CD4-positive, alpha-beta T cell treated with Interleukin-17A for 1 hour (primary cell): Measurements from ENCODE around the gene TLX2.
"Not testable (repeated sequence)": the region's sequence is repeated elsewhere in the genome, so short reads cannot be mapped to it uniquely, and the experiment has no call there.

ENCODE experiments used
- DNase-seq: peaks from one replicate; pipeline ENCODE4 v3.0.0-alpha.2; 2020

The TLX2 gene

GRCh38 chr2:74558284-74559230 lies 44.3 kb downstream of the TLX2 start:
- no peak for DNase-seq

GRCh38 chr2:74559912-74560311 lies 45.7 kb downstream of the TLX2 start:
- no peak for DNase-seq

DNA sequence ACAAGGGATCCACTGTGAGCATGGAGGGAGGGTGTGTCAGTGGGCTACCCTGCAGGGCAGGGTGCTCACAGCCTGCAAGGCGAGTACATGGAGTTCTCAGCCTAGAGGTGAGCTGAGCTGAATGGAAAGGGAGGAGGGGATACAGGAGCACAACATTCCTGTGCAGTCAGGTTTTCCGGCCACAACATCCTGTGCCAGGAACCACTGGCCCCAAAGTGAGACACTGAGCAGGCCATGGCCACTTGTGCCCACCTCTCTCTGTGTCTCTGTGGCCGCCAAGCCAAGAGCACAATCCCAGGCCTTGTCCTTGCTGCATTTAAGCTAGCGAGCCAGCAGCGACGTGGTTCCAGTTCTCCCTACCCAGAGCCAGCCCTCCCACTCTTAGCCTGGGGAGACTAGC lies 46.3 kb downstream of the TLX2 start:
- DNase-seq, result no peak

- DNase-seq, result not testable (repeated sequence)
These were observed 46.8 kb downstream of the TLX2 start for GRCh38 chr2:74561022-74561421.

DNA sequence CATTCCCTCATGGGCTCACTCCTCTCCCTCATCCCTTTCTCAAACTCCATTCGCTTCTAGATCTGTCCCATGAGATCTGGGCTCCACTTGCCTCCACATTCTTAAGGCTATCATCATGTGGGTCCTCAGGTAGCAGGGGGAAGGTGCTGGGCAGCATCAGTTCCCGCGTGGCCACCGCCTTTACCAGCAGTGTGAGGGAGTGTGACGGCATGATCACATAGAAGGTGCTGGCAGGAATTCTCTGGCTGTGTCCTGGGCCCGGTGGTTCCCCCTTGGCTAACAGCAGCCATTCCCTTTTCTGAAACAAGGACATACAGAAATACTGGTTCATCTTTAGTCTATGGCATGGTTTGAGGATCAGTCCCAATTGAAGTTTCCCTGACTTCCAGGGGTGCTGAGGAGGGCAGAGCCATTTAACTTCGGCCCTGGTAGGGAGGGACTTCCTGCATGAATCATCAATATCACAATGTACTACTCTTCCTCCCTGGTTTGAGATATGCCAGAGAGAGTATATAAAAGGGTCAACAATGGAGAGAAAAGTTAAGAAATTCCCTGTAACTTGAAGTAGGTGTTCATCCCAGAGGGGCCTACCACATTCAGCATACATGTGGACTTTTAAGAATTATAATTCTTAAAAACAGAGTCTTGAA lies 48.0 kb downstream of the TLX2 start:
- DNase-seq, result no peak

DNA sequence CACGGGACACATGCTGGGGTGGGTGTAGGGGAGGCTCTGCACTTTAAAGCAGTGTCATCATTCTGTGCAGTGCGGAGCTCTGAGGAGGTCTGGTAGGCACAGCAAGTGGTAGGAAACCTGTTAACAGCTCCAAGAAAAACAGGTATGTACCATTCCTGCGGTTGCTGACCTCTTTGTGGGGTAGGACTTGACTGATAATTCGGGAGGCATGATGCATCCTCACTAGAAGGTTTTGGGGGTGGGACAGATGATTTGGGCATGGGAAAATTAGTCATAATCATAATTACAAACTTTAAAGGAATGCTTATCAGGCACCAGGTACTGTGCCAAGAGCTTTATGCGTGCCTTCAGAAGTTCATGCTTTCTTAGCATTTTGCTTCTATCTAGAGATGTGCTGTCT lies 50.0 kb downstream of the TLX2 start:
- no peak for DNase-seq

GRCh38 chr2:74566076-74566753 lies 52.0 kb downstream of the TLX2 start:
- DNase-seq, result no peak

GRCh38 chr2:74566754-74567085 lies 52.5 kb downstream of the TLX2 start:
- no peak for DNase-seq
